Transverse colon (tissue), 4 donors: ENCODE data around the gene THSD4. TPM values are rescaled to one million over a fixed set of nuclear protein-coding genes. Genes with fewer than 3 reads are reported as not detected.

Source experiments
- DNase-seq: peaks from one replicate; pipeline ENCODE4 v3.0.0-alpha.2; 2019
- H3K27ac ChIP-seq, 4 donors: fragments of 200-600 bp; sonication (generic); 2 replicates each; pipeline ENCODE4 v1.5.1; 2016 to 2018; ENCODE audit warnings: inconsistent platforms in 4 of 4
- H3K27me3 ChIP-seq: fragments of 200-600 bp; sonication (generic); 2 replicates; pipeline ENCODE4 v1.5.1; 2017; ENCODE audit warnings: inconsistent platforms
- H3K36me3 ChIP-seq, 4 donors: fragments of 200-600 bp; sonication (generic); 2 replicates each; pipeline ENCODE4 v1.5.1; 2017 to 2019; ENCODE audit warnings: inconsistent platforms in 4 of 4
- H3K4me1 ChIP-seq, 4 donors: fragments of 200-600 bp; sonication (generic); 2 replicates each; pipeline ENCODE4 v1.5.1; 2017 to 2020; ENCODE audit warnings: inconsistent platforms in 4 of 4
- H3K4me3 ChIP-seq, 4 donors: fragments of 200-600 bp; sonication (generic); 1 replicate in 1 of 4; 2 replicates in 3 of 4; pipeline versions ENCODE4 v1.5.1 to v1.6.1; 2017 to 2019; ENCODE audit warnings: inconsistent platforms in 4 of 4
- H3K9me3 ChIP-seq, 2 donors: fragments of 200-600 bp; sonication (generic); 2 replicates each; pipeline ENCODE4 v1.5.1; 2017 to 2019; ENCODE audit warnings: inconsistent platforms in 2 of 2
- CTCF ChIP-seq, 5 experiments: fragments of 200-600 bp in 3 of 5; fragments of 450-650 bp in 2 of 5; sonication (generic) in 3 of 5; IDR thresholded peaks; 1 replicate in 2 of 5; 2 replicates in 3 of 5; pipeline ENCODE4 v1.5.1; 2016 to 2017; ENCODE audit warnings: antibody characterized with exemption in 5 of 5, inconsistent platforms in 3 of 5, mild to moderate bottlenecking in 2 of 5, moderate library complexity in 1 of 5
- EP300 ChIP-seq: sonication (generic); formaldehyde crosslinking; IDR thresholded peaks from one replicate; pipeline ENCODE4 v1.6.1; 2017; ENCODE audit warnings: antibody characterized with exemption, low read depth
- POLR2A ChIP-seq: fragments of 450-650 bp; IDR thresholded peaks from one replicate; pipeline ENCODE4 v1.6.1; 2016; ENCODE audit warnings: antibody characterized with exemption, mild to moderate bottlenecking, moderate library complexity
- POLR2AphosphoS5 ChIP-seq, 3 donors: sonication (generic); formaldehyde crosslinking; IDR thresholded peaks; one replicate each; pipeline ENCODE4 v1.6.1; 2016; ENCODE audit warnings: antibody characterized with exemption in 3 of 3
- WGBS, 2 donors: methylation state at CpG; one replicate each; pipeline ENCODE4 v1.1.5; 2018; ENCODE audit warnings: low coverage in 1 of 2; 5-methylcytosine and 5-hydroxymethylcytosine counted together
- in situ Hi-C, 4 donors: fragments of 200-750 bp; cut with MboI; loops; one replicate each; pipeline versions ENCODE4 v1.15.0 to v1.15.1; 2017; ENCODE audit warnings: low sequenced_read_pairs in 3 of 4, low pct_ligation_motif_present in 1 of 4, low pct_unique_long_range_greater_than_20kb in 1 of 4
- intact Hi-C: fragments of 100-400 bp; cut with DNase I; formaldehyde crosslinking; loops from one replicate; pipeline ENCODE4 v1.15.1; 2023; ENCODE audit warnings: low total_unique reads
- total RNA-seq, 4 donors: library from RNA; depleted of rRNA; stranded (reverse); fragments of >200 nt; gene quantifications; one replicate each; pipeline ENCODE4 v1.1.0, GENCODE V29; 2016

THSD4 gene
- total RNA-seq, 4 donors from 2014 or later = 13.3 to 57.2 (median 47.4) TPM

DNA sequence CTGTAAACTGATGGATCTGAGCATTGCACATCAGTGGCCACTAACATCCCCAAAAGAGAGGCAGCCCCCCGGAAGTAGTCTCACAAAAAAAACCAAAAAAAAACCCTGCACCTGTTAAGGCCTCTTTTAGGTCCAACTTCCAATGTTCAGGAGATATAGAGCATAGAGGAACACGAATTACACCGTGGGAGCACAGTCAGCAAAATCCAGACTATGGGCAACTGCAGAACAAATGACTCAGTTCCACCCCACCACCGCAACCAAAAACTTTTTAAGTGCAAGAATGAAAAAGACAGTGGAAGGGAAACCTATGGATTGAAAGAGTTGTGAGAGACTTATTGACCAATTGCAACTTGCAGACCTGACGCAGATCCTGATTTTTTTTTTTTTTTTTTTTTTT lies 652.9 kb downstream of the THSD4 start:
- intact Hi-C loops = no loop called here
- no peak for DNase-seq
- no peak overlapping the region for H3K4me3 ChIP-seq
- WGBS, 2 donors = 87 to 97% methylated on average over 5 of the region's 5 CpGs
- H3K27me3 ChIP-seq = no peaks in the 10 kb centered on the region
- no peak overlapping the region for H3K27ac ChIP-seq
- no peaks in the 10 kb centered on the region for H3K4me1 ChIP-seq
- in situ Hi-C loops = loop anchor here in 1 of 4 donors (25.0 kb wide), 1 partner anchor 394 kb away; no protein-coding TSS in a partner anchor
- TF ChIP-seq EP300 (no peak), POLR2A (no peak), CTCF (IDR thresholded peaks at IDR 0.05) (no peak), POLR2AphosphoS5 (IDR thresholded peaks at IDR 0.05) (no peak)
- no peaks in the 10 kb centered on the region for H3K36me3 ChIP-seq
- no peaks in the 10 kb centered on the region for H3K9me3 ChIP-seq

GRCh38 chr15:71773206-71773859 lies 658.1 kb downstream of the THSD4 start:
- intact Hi-C loops (no loop called here), in situ Hi-C loops (loop anchor here in 2 of 4 donors (10.0 to 25.0 kb wide), 2 partner anchors 381 to 389 kb away; no protein-coding TSS in a partner anchor)
- no peak for TF ChIP-seq POLR2A
- TF ChIP-seq POLR2AphosphoS5 (IDR thresholded peaks at IDR 0.05) = no peak
- no peak for TF ChIP-seq CTCF (IDR thresholded peaks at IDR 0.05)
- TF ChIP-seq EP300 = no peak
- H3K4me3 ChIP-seq = no peak overlapping the region
- no peaks in the 10 kb centered on the region for H3K36me3 ChIP-seq
- H3K9me3 ChIP-seq = no peaks in the 10 kb centered on the region
- no peaks in the 10 kb centered on the region for H3K4me1 ChIP-seq
- H3K27me3 ChIP-seq = no peaks in the 10 kb centered on the region
- DNase-seq = no peak
- WGBS, 2 donors = 100% methylated on average over 1 of the region's 1 CpG; no CpG with 5 or more reads in 1 of the 2 donors
- no peak overlapping the region for H3K27ac ChIP-seq

GRCh38 chr15:71775856-71776255 lies 660.6 kb downstream of the THSD4 start:
- Histone ChIP-seq H3K9me3 (no peaks in the 10 kb centered on the region), H3K27me3 (no peaks in the 10 kb centered on the region), H3K27ac (no peak overlapping the region), H3K36me3 (no peaks in the 10 kb centered on the region), H3K4me1 (peaks cover 0 to 11% (median 6%) of the 10 kb centered on the region in 4 donors), H3K4me3 (no peak overlapping the region)
- TF ChIP-seq EP300 (no peak), POLR2A (no peak), POLR2AphosphoS5 (IDR thresholded peaks at IDR 0.05) (no peak), CTCF (IDR thresholded peaks at IDR 0.05) (no peak)
- no peak for DNase-seq
- in situ Hi-C loops (loop anchor here in 1 of 4 donors (10.0 kb wide), 1 partner anchor 379 kb away; no protein-coding TSS in a partner anchor), intact Hi-C loops (no loop called here)

GRCh38 chr15:71776304-71776703 lies 661.0 kb downstream of the THSD4 start:
- Histone ChIP-seq H3K36me3 (no peaks in the 10 kb centered on the region), H3K9me3 (no peaks in the 10 kb centered on the region), H3K27me3 (no peaks in the 10 kb centered on the region), H3K4me3 (no peak overlapping the region), H3K27ac (no peak overlapping the region), H3K4me1 (peaks cover 0 to 12% (median 6%) of the 10 kb centered on the region in 4 donors)
- no peak for DNase-seq
- in situ Hi-C loops = loop anchor here in 1 of 4 donors (10.0 kb wide), 1 partner anchor 378 kb away; no protein-coding TSS in a partner anchor
- intact Hi-C loops = no loop called here
- no peak for TF ChIP-seq POLR2AphosphoS5 (IDR thresholded peaks at IDR 0.05)
- TF ChIP-seq CTCF (IDR thresholded peaks at IDR 0.05) = no peak
- TF ChIP-seq POLR2A = no peak
- no peak for TF ChIP-seq EP300
- 67 to 88% methylated on average over 3 of the region's 3 CpGs for WGBS, 2 donors
